ENCODE results near the gene SHROOM3. TPM values are rescaled to one million over a fixed set of nuclear protein-coding genes. Genes with fewer than 3 reads are reported as not detected.

The SHROOM3 gene
- total and polyA plus RNA-seq, 2 of the 13 experiments (the other 11 are each of a cell fraction or from before 2014, with no cell fraction given): 0.01 TPM; not detected in 1

DNA sequence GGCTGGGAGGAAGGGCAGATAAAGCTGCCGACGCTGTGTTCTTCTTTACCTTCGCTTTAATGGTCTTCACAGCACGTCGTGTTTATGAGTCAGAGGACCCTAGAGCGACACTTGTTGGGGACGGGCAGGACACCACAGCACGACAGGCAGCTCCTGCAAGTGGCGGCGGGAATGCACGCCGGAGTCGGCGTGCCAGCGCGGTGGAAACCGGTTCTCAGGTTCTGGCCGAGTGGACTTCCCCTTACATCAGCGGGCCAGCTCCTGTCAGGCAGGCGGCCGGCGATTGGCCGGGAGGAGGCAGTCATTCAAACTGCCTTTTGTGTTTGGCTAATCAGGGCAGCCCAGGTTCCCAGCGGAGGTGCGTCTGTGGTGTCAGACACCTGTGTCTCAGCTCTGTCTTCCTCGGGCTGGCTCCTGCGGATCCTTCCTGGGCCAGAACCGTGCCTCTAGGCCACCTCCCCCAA lies 150.9 kb downstream of the SHROOM3 start (continued):
- TF ChIP-seq HOXA5 (CRISPR knock-in tag; IDR thresholded peaks at IDR 0.05): 0 out of 2 replicates have a peak, but pooled peaks have one; percentile 30
- no peak for TF ChIP-seq ZNF251 (CRISPR knock-in tag; IDR thresholded peaks at IDR 0.05)
- TF ChIP-seq, protein P1, sequence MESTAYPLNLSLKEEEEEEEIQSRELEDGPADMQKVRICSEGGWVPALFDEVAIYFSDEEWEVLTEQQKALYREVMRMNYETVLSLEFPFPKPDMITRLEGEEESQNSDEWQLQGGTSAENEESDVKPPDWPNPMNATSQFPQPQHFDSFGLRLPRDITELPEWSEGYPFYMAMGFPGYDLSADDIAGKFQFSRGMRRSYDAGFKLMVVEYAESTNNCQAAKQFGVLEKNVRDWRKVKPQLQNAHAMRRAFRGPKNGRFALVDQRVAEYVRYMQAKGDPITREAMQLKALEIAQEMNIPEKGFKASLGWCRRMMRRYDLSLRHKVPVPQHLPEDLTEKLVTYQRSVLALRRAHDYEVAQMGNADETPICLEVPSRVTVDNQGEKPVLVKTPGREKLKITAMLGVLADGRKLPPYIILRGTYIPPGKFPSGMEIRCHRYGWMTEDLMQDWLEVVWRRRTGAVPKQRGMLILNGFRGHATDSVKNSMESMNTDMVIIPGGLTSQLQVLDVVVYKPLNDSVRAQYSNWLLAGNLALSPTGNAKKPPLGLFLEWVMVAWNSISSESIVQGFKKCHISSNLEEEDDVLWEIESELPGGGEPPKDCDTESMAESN (CRISPR knock-in tag; conservative IDR thresholded peaks at IDR 0.05): 0 out of 2 replicates have a peak, but pooled peaks have one; percentile 30

DNA sequence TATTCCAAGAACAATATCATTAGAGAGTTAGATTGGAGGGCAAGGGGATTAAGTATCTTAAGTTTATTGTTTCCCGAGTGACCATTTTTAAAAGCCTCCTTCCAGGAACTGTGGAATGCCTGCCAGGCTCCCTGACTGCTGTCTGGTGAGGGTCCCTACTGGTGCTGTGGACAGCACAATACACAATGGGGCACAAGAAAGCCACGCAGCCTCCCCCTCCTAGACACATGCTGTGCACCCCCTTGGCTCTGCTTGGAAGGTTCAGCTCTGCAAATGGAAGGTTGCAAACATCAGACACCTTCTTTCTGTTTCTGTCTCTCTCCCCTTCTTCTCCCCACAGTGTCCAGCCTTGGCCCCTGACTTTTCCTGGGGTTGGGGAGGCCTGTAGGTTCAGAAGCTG lies 153.2 kb downstream of the SHROOM3 start:
- no peak for FAIRE-seq
- intact Hi-C loops (cut with micrococcal nuclease; ENCODE audit: unreplicated experiment): no loop called here
- WGBS (ENCODE audit: low lambda C conversion rate): 14% methylated on average over 2 of the region's 2 CpGs

More for the DNA sequence above, 153.2 kb downstream of the SHROOM3 start:
- no peak overlapping the region for H3K27ac ChIP-seq (ENCODE audit: extremely low read length, insufficient read depth, low read length)
- H3K36me3 ChIP-seq (replicated peaks in 1 of 2; ENCODE audit: control insufficient read depth in 1 of 2, insufficient read depth in 2 of 2, low read length in 2 of 2): no peaks in the 10 kb centered on the region
- no peak for TF ChIP-seq PRPF4 (IDR thresholded peaks at IDR 0.05; ENCODE audit: low read depth, low read length, poor library complexity, severe bottlenecking)
- TF ChIP-seq FOXO1 (CRISPR knock-in tag; IDR thresholded peaks at IDR 0.05): no peak
- TF ChIP-seq, protein P2, sequence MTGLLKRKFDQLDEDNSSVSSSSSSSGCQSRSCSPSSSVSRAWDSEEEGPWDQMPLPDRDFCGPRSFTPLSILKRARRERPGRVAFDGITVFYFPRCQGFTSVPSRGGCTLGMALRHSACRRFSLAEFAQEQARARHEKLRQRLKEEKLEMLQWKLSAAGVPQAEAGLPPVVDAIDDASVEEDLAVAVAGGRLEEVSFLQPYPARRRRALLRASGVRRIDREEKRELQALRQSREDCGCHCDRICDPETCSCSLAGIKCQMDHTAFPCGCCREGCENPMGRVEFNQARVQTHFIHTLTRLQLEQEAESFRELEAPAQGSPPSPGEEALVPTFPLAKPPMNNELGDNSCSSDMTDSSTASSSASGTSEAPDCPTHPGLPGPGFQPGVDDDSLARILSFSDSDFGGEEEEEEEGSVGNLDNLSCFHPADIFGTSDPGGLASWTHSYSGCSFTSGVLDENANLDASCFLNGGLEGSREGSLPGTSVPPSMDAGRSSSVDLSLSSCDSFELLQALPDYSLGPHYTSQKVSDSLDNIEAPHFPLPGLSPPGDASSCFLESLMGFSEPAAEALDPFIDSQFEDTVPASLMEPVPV (CRISPR knock-in tag; IDR thresholded peaks at IDR 0.05): no peak
- TF ChIP-seq SP140L (CRISPR knock-in tag; IDR thresholded peaks at IDR 0.05; ENCODE audit: borderline replicate concordance): no peak
- TF ChIP-seq ZNF138 (CRISPR knock-in tag; IDR thresholded peaks at IDR 0.05; ENCODE audit: low read depth): no peak
- TF ChIP-seq MAFK (conservative IDR thresholded peaks at IDR 0.05 in 1 of 2, IDR thresholded peaks at IDR 0.05 in 1 of 2; ENCODE audit: low read length in 2 of 2): no peak
- no peak for TF ChIP-seq ZNF232 (CRISPR knock-in tag; IDR thresholded peaks at IDR 0.05; ENCODE audit: borderline replicate concordance)
- TF ChIP-seq SMYD3 (CRISPR knock-in tag; IDR thresholded peaks at IDR 0.05): no peak
- no peak overlapping the region for H2AFZ ChIP-seq (ENCODE audit: low read length)
- peaks cover 3 to 30% of the 10 kb centered on the region in 2 experiments for H3K27me3 ChIP-seq (ENCODE audit: control insufficient read depth in 1 of 2, insufficient read depth in 2 of 2, low read length in 2 of 2)
- DNase-seq (ENCODE audit: low spot score) (no peak), ATAC-seq (no peak)
- H4K20me1 ChIP-seq (ENCODE audit: insufficient read depth, low read length): no peaks in the 10 kb centered on the region
- in situ Hi-C loops (cut with HindIII; ENCODE audit: extremely low pct_ligation_motif_present, low pct_unique_long_range_greater_than_20kb): no loop called here
- POLR2A ChIA-PET: no interaction called here
- H3K4me2 ChIP-seq (ENCODE audit: low read depth, low read length): no peak overlapping the region
- CTCF ChIA-PET (ENCODE audit: low intra/inter-chr PET ratio, low total read pairs): no interaction called here
- no peak overlapping the region for H3K9ac ChIP-seq (ENCODE audit: insufficient read depth, low read depth, low read length)
- no peak overlapping the region for H3K4me3 ChIP-seq (replicated peaks in 1 of 3; ENCODE audit: insufficient read depth in 1 of 3, low read depth in 2 of 3, low read length in 3 of 3)
- no peaks in the 10 kb centered on the region for H3K9me3 ChIP-seq (ENCODE audit: low read length)
- no peaks in the 10 kb centered on the region for H3K79me2 ChIP-seq (ENCODE audit: insufficient read depth, low read length)
- no TSS peak for BruUV-seq (replicated peaks)
- H3K4me1 ChIP-seq (ENCODE audit: insufficient read depth, low read length): peaks cover 13% of the 10 kb centered on the region

All from HepG2 (cell line).